ENCODE measurements around the gene ST6GALNAC5.

Gene ST6GALNAC5

GRCh38 chr1:77038000-77038399 is 170.7 kb downstream of the ST6GALNAC5 start:
- no peak overlapping the region for H4K8ac ChIP-seq (ENCODE audit: low read length)
- no peak overlapping the region for H4K91ac ChIP-seq (ENCODE audit: low read length)
- no peak overlapping the region for H3K4ac ChIP-seq (ENCODE audit: low read depth in 1 of 2, low read length in 2 of 2)
- no peak for DNase-seq
- H3K4me3 ChIP-seq (ENCODE audit: insufficient read depth in 1 of 2, low read depth in 1 of 2, low read length in 2 of 2) = no peak overlapping the region
- no peak overlapping the region for H3K27ac ChIP-seq (ENCODE audit: low read length, poor library complexity, severe bottlenecking)
- H3K36me3 ChIP-seq (ENCODE audit: control insufficient read depth in 1 of 2, insufficient read depth in 2 of 2, low read depth in 1 of 2, low read length in 2 of 2) = no peaks in the 10 kb centered on the region
- H2BK5ac ChIP-seq (ENCODE audit: low read depth, low read length, poor library complexity, severe bottlenecking) = no peak overlapping the region
- WGBS = 20% methylated on average over 1 of the region's 1 CpG
- no peak overlapping the region for H3K18ac ChIP-seq (ENCODE audit: low read depth in 1 of 2, low read length in 2 of 2)
- no peaks in the 10 kb centered on the region for H3K79me1 ChIP-seq (replicated peaks; ENCODE audit: low read length, poor library complexity, severe bottlenecking)
- H3K14ac ChIP-seq (ENCODE audit: low read length in 2 of 2) = no peak overlapping the region
- no peak overlapping the region for H3K9ac ChIP-seq (ENCODE audit: low read length)
- no peak overlapping the region for H2AK5ac ChIP-seq (ENCODE audit: low read length, severe bottlenecking)
- no peak overlapping the region for H2BK120ac ChIP-seq (ENCODE audit: low read depth, low read length)
- no peak overlapping the region for H2BK15ac ChIP-seq (ENCODE audit: low read depth, poor library complexity, severe bottlenecking)
- H3K23ac ChIP-seq (ENCODE audit: low read length in 2 of 2) = no peak overlapping the region
- H2AFZ ChIP-seq (ENCODE audit: low read depth, low read length) = no peak overlapping the region
- no peak overlapping the region for H3K4me2 ChIP-seq (ENCODE audit: low read length, poor library complexity, severe bottlenecking)
- peaks cover 7 to 8% of the 10 kb centered on the region in 2 experiments for H3K27me3 ChIP-seq (ENCODE audit: control insufficient read depth in 1 of 2, insufficient read depth in 1 of 2, low read length in 2 of 2)
- H3K9me3 ChIP-seq (ENCODE audit: control insufficient read depth, low read length) = no peaks in the 10 kb centered on the region
- no peaks in the 10 kb centered on the region for H3K4me1 ChIP-seq (ENCODE audit: control insufficient read depth, insufficient read depth, low read depth, low read length)
- H2BK12ac ChIP-seq (ENCODE audit: low read length in 2 of 2) = no peak overlapping the region

DNA sequence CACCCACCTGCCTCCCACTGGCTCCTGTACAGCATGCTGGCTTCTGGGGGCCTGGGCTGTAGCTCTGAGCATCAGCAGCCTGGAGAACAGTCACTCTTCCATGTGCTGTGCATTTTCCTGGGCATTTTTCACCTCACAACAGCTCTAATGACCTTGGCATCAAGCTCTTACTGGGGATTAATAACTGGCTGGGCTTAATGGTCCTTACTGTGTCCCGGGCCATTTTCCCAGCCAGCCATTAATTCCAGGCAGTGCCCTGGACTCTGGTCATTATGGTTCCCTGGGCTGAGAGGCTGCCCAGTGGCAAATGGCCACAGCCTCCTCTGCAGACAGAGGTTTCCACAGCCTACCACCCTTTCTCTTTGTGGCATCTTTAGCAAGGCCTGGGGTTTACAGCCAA is 171.8 kb downstream of the ST6GALNAC5 start:
- H2AK5ac ChIP-seq (ENCODE audit: low read length, severe bottlenecking) = no peak overlapping the region
- peak overlapping the region in 1 of 2 experiments; percentile 30 for H2BK12ac ChIP-seq (ENCODE audit: low read length in 2 of 2)
- H3K27me3 ChIP-seq (ENCODE audit: control insufficient read depth in 1 of 2, insufficient read depth in 1 of 2, low read length in 2 of 2) = peaks cover 2 to 4% of the 10 kb centered on the region in 2 experiments
- whole genome bisulfite sequencing = 94% methylated on average over 1 of the region's 1 CpG
- H3K23ac ChIP-seq (ENCODE audit: low read length in 2 of 2) = no peak overlapping the region
- H4K91ac ChIP-seq (ENCODE audit: low read length) = peak overlapping the region; percentile 7
- no peaks in the 10 kb centered on the region for H3K9me3 ChIP-seq (ENCODE audit: control insufficient read depth, low read length)
- no peak for DNase-seq
- H4K8ac ChIP-seq (ENCODE audit: low read length) = no peak overlapping the region
- H2AFZ ChIP-seq (ENCODE audit: low read depth, low read length) = no peak overlapping the region
- H3K9ac ChIP-seq (ENCODE audit: low read length) = no peak overlapping the region
- H3K4me3 ChIP-seq (ENCODE audit: insufficient read depth in 1 of 2, low read depth in 1 of 2, low read length in 2 of 2) = no peak overlapping the region
- H3K36me3 ChIP-seq (ENCODE audit: control insufficient read depth in 1 of 2, insufficient read depth in 2 of 2, low read depth in 1 of 2, low read length in 2 of 2) = no peaks in the 10 kb centered on the region
- H3K4me1 ChIP-seq (ENCODE audit: control insufficient read depth, insufficient read depth, low read depth, low read length) = no peaks in the 10 kb centered on the region
- no peak overlapping the region for H3K4me2 ChIP-seq (ENCODE audit: low read length, poor library complexity, severe bottlenecking)
- no peak overlapping the region for H3K14ac ChIP-seq (ENCODE audit: low read length in 2 of 2)
- no peak overlapping the region for H3K4ac ChIP-seq (ENCODE audit: low read depth in 1 of 2, low read length in 2 of 2)
- H2BK15ac ChIP-seq (ENCODE audit: low read depth, poor library complexity, severe bottlenecking) = no peak overlapping the region
- no peak overlapping the region for H2BK120ac ChIP-seq (ENCODE audit: low read depth, low read length)
- H3K27ac ChIP-seq (ENCODE audit: low read length, poor library complexity, severe bottlenecking) = no peak overlapping the region
- no peak overlapping the region for H2BK5ac ChIP-seq (ENCODE audit: low read depth, low read length, poor library complexity, severe bottlenecking)
- no peak overlapping the region for H3K18ac ChIP-seq (ENCODE audit: low read depth in 1 of 2, low read length in 2 of 2)
- H3K79me1 ChIP-seq (replicated peaks; ENCODE audit: low read length, poor library complexity, severe bottlenecking) = no peaks in the 10 kb centered on the region

- H2BK5ac ChIP-seq (ENCODE audit: low read depth, low read length, poor library complexity, severe bottlenecking) = no peak overlapping the region
- H3K4me3 ChIP-seq (ENCODE audit: insufficient read depth in 1 of 2, low read depth in 1 of 2, low read length in 2 of 2) = no peak overlapping the region
- no peak overlapping the region for H3K18ac ChIP-seq (ENCODE audit: low read depth in 1 of 2, low read length in 2 of 2)
- no peaks in the 10 kb centered on the region for H3K27me3 ChIP-seq (ENCODE audit: control insufficient read depth in 1 of 2, insufficient read depth in 1 of 2, low read length in 2 of 2)
- no peak overlapping the region for H2BK15ac ChIP-seq (ENCODE audit: low read depth, poor library complexity, severe bottlenecking)
- no peak overlapping the region for H2AFZ ChIP-seq (ENCODE audit: low read depth, low read length)
- H4K91ac ChIP-seq (ENCODE audit: low read length) = no peak overlapping the region
- no peaks in the 10 kb centered on the region for H3K79me1 ChIP-seq (replicated peaks; ENCODE audit: low read length, poor library complexity, severe bottlenecking)
- 47% methylated on average over 8 of the region's 8 CpGs for WGBS
- no peak overlapping the region for H3K9ac ChIP-seq (ENCODE audit: low read length)
- H3K4ac ChIP-seq (ENCODE audit: low read depth in 1 of 2, low read length in 2 of 2) = no peak overlapping the region
- H3K4me2 ChIP-seq (ENCODE audit: low read length, poor library complexity, severe bottlenecking) = no peak overlapping the region
- no peak overlapping the region for H2BK12ac ChIP-seq (ENCODE audit: low read length in 2 of 2)
- no peaks in the 10 kb centered on the region for H3K9me3 ChIP-seq (ENCODE audit: control insufficient read depth, low read length)
- H3K36me3 ChIP-seq (ENCODE audit: control insufficient read depth in 1 of 2, insufficient read depth in 2 of 2, low read depth in 1 of 2, low read length in 2 of 2) = no peaks in the 10 kb centered on the region
- no peak overlapping the region for H3K27ac ChIP-seq (ENCODE audit: low read length, poor library complexity, severe bottlenecking)
- DNase-seq = peak; percentile 87
- no peak overlapping the region for H4K8ac ChIP-seq (ENCODE audit: low read length)
- H3K14ac ChIP-seq (ENCODE audit: low read length in 2 of 2) = no peak overlapping the region
- no peak overlapping the region for H2BK120ac ChIP-seq (ENCODE audit: low read depth, low read length)
- no peak overlapping the region for H2AK5ac ChIP-seq (ENCODE audit: low read length, severe bottlenecking)
- H3K4me1 ChIP-seq (ENCODE audit: control insufficient read depth, insufficient read depth, low read depth, low read length) = no peaks in the 10 kb centered on the region
- H3K23ac ChIP-seq (ENCODE audit: low read length in 2 of 2) = no peak overlapping the region
These were observed 172.5 kb downstream of the ST6GALNAC5 start for GRCh38 chr1:77039739-77040138.

DNA sequence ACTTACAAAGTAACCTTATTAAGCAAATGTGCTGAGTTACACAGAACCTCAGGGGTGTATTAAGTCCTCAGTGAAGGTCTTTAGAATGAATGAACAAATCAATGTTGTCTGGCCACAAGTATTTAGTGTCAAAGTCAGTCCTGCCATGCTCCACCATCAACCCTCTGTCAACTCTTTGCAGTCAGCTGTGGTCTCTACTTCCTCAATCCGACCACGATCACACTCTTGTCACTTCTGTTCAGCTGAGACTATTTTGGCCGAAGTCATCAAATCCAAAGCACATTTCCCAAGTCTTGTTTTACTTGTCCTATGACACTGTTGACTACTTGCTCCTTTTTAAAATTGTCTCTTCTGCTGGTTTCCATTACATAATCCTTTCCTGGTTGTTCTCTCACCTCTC is 173.5 kb downstream of the ST6GALNAC5 start:
- H3K4ac ChIP-seq (ENCODE audit: low read depth in 1 of 2, low read length in 2 of 2) = no peak overlapping the region
- DNase-seq = no peak
- no peak overlapping the region for H2AFZ ChIP-seq (ENCODE audit: low read depth, low read length)
- no peak overlapping the region for H3K23ac ChIP-seq (ENCODE audit: low read length in 2 of 2)
- no peak overlapping the region for H2BK5ac ChIP-seq (ENCODE audit: low read depth, low read length, poor library complexity, severe bottlenecking)
- H2BK12ac ChIP-seq (ENCODE audit: low read length in 2 of 2) = no peak overlapping the region
- no peak overlapping the region for H4K8ac ChIP-seq (ENCODE audit: low read length)
- H3K4me1 ChIP-seq (ENCODE audit: control insufficient read depth, insufficient read depth, low read depth, low read length) = no peaks in the 10 kb centered on the region
- H2BK15ac ChIP-seq (ENCODE audit: low read depth, poor library complexity, severe bottlenecking) = no peak overlapping the region
- no peaks in the 10 kb centered on the region for H3K36me3 ChIP-seq (ENCODE audit: control insufficient read depth in 1 of 2, insufficient read depth in 2 of 2, low read depth in 1 of 2, low read length in 2 of 2)
- H4K91ac ChIP-seq (ENCODE audit: low read length) = no peak overlapping the region
- no peak overlapping the region for H3K18ac ChIP-seq (ENCODE audit: low read depth in 1 of 2, low read length in 2 of 2)
- 77% methylated on average over 3 of the region's 3 CpGs for WGBS
- H2BK120ac ChIP-seq (ENCODE audit: low read depth, low read length) = no peak overlapping the region
- H3K27ac ChIP-seq (ENCODE audit: low read length, poor library complexity, severe bottlenecking) = no peak overlapping the region
- no peak overlapping the region for H3K4me3 ChIP-seq (ENCODE audit: insufficient read depth in 1 of 2, low read depth in 1 of 2, low read length in 2 of 2)
- H3K79me1 ChIP-seq (replicated peaks; ENCODE audit: low read length, poor library complexity, severe bottlenecking) = no peaks in the 10 kb centered on the region
- no peak overlapping the region for H3K4me2 ChIP-seq (ENCODE audit: low read length, poor library complexity, severe bottlenecking)
- H2AK5ac ChIP-seq (ENCODE audit: low read length, severe bottlenecking) = no peak overlapping the region
- no peak overlapping the region for H3K14ac ChIP-seq (ENCODE audit: low read length in 2 of 2)
- H3K27me3 ChIP-seq (ENCODE audit: control insufficient read depth in 1 of 2, insufficient read depth in 1 of 2, low read length in 2 of 2) = no peaks in the 10 kb centered on the region
- no peaks in the 10 kb centered on the region for H3K9me3 ChIP-seq (ENCODE audit: control insufficient read depth, low read length)
- H3K9ac ChIP-seq (ENCODE audit: low read length) = no peak overlapping the region
